Omental fat pad (tissue), 4 donors: ENCODE measurements around the gene ASS1. TPM values are rescaled to one million over a fixed set of nuclear protein-coding genes. Genes with fewer than 3 reads are reported as not detected.

Experiments
- ATAC-seq: fragments of 150-250 bp; one replicate; pipeline ENCODE4 v1.9.1; 2016; ENCODE audit warnings: mild to moderate bottlenecking, moderate library complexity; ENCODE audit not compliant: low FRiP score
- DNase-seq: peaks from one replicate; pipeline ENCODE4 v3.0.0-alpha.2; 2019; ENCODE audit warnings: low spot score
- CTCF ChIP-seq, 3 donors: fragments of 450-650 bp; IDR thresholded peaks; one replicate each; pipeline ENCODE4 v1.5.1; 2016 to 2017; ENCODE audit warnings: antibody characterized with exemption in 3 of 3, mild to moderate bottlenecking in 3 of 3, moderate library complexity in 2 of 3
- total RNA-seq, 4 donors: library from RNA; depleted of rRNA; stranded (reverse); fragments of >200 nt; gene quantifications; one replicate each; pipeline ENCODE4 v1.1.0, GENCODE V29; 2016

The ASS1 gene
- total RNA-seq, 4 donors from 2014 or later: 250 to 621 (median 378) TPM

GRCh38 chr9:130490981-130491380, 46.2 kb downstream of the ASS1 start:
- ATAC-seq (no peak), DNase-seq (no peak)
- TF ChIP-seq CTCF (IDR thresholded peaks at IDR 0.05): no peak

- no peak for ATAC-seq
- TF ChIP-seq CTCF (IDR thresholded peaks at IDR 0.05): no peak
- no peak for DNase-seq
These were observed 47.2 kb downstream of the ASS1 start for GRCh38 chr9:130491830-130492482.

GRCh38 chr9:130493021-130493420, 48.3 kb downstream of the ASS1 start:
- DNase-seq (no peak), ATAC-seq (no peak)
- no peak for TF ChIP-seq CTCF (IDR thresholded peaks at IDR 0.05)

- no peak for TF ChIP-seq CTCF (IDR thresholded peaks at IDR 0.05)
- DNase-seq: no peak
- ATAC-seq: no peak
These were observed 48.7 kb downstream of the ASS1 start for GRCh38 chr9:130493476-130493875.

- DNase-seq (no peak), ATAC-seq (no peak)
- no peak for TF ChIP-seq CTCF (IDR thresholded peaks at IDR 0.05)
These were observed 50.3 kb downstream of the ASS1 start for GRCh38 chr9:130495067-130495466.

GRCh38 chr9:130497139-130497538, 52.4 kb downstream of the ASS1 start:
- DNase-seq (no peak), ATAC-seq (no peak)
- TF ChIP-seq CTCF (IDR thresholded peaks at IDR 0.05): no peak

GRCh38 chr9:130498298-130498917, 53.6 kb downstream of the ASS1 start:
- no peak for DNase-seq
- ATAC-seq: no peak
- TF ChIP-seq CTCF (IDR thresholded peaks at IDR 0.05): no peak
